ENCODE measurements around the gene F13A1.
A peak's percentile ranks its signal among the peaks of the same experiment; 100 is the strongest.

- no peak for TF ChIP-seq PBX3 (IDR thresholded peaks at IDR 0.05)
- TF ChIP-seq, protein P1, sequence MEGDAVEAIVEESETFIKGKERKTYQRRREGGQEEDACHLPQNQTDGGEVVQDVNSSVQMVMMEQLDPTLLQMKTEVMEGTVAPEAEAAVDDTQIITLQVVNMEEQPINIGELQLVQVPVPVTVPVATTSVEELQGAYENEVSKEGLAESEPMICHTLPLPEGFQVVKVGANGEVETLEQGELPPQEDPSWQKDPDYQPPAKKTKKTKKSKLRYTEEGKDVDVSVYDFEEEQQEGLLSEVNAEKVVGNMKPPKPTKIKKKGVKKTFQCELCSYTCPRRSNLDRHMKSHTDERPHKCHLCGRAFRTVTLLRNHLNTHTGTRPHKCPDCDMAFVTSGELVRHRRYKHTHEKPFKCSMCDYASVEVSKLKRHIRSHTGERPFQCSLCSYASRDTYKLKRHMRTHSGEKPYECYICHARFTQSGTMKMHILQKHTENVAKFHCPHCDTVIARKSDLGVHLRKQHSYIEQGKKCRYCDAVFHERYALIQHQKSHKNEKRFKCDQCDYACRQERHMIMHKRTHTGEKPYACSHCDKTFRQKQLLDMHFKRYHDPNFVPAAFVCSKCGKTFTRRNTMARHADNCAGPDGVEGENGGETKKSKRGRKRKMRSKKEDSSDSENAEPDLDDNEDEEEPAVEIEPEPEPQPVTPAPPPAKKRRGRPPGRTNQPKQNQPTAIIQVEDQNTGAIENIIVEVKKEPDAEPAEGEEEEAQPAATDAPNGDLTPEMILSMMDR (IDR thresholded peaks at IDR 0.05) = no peak
- TF ChIP-seq ZNF302 (CRISPR knock-in tag; IDR thresholded peaks at IDR 0.05) = no peak
- TF ChIP-seq REST (IDR thresholded peaks at IDR 0.05) = no peak
- no peak for TF ChIP-seq POLR2A (IDR thresholded peaks at IDR 0.05; ENCODE audit: low read length)
- no peak for TF ChIP-seq CHD2 (IDR thresholded peaks at IDR 0.05; ENCODE audit: low read length, partially characterized antibody)
- TF ChIP-seq CEBPB (IDR thresholded peaks at IDR 0.05) = no peak
- TF ChIP-seq MAFK (IDR thresholded peaks at IDR 0.05; ENCODE audit: partially characterized antibody) = peak; percentile 26
- TF ChIP-seq FOSL2 (IDR thresholded peaks at IDR 0.05) = no peak
- no peak for TF ChIP-seq FOSL2 (CRISPR knock-in tag; IDR thresholded peaks at IDR 0.05)
- TF ChIP-seq CHD4 (IDR thresholded peaks at IDR 0.05; ENCODE audit: borderline replicate concordance) = no peak
Measured at GRCh38 chr6:6196762-6197161, 123.7 kb downstream of the F13A1 start.
